Calu3 (cell line): ENCODE results near the gene CPEB4. TPM values are rescaled to one million over a fixed set of nuclear protein-coding genes. Genes with fewer than 3 reads are reported as not detected.

ENCODE experiments used
- BruUV-seq: library from RNA; stranded (reverse); fragments of 400-500 nt; replicated peaks from 2 replicates; lab custom pipeline; 2021; lab: Mats Ljungman, UMichigan
- CTCF ChIA-PET: fragments of 300-600 bp; sonication (Branson Sonifier 250); formaldehyde crosslinking; loops from one replicate; lab custom pipeline; 2022; ENCODE audit warnings: antibody characterized with exemption; lab: Charles Lee
- DNase-seq: peaks from one replicate; pipeline ENCODE4 v3.0.0; 2022
- H3K27ac Mint-ChIP-seq: one replicate; pipeline ENCODE4 v1.8.0; 2022; ENCODE audit warnings: mixed read lengths; ENCODE audit not compliant: unreplicated experiment
- H3K27me3 Mint-ChIP-seq: one replicate; pipeline ENCODE4 v1.8.0; 2022; ENCODE audit warnings: mixed read lengths; ENCODE audit not compliant: unreplicated experiment
- H3K36me3 Mint-ChIP-seq: one replicate; pipeline ENCODE4 v1.8.0; 2022; ENCODE audit warnings: mild to moderate bottlenecking, moderate library complexity, mixed read lengths; ENCODE audit not compliant: insufficient read depth, unreplicated experiment
- H3K4me1 Mint-ChIP-seq: one replicate; pipeline ENCODE4 v1.8.0; 2022; ENCODE audit warnings: mild to moderate bottlenecking, low read depth, mixed read lengths; ENCODE audit not compliant: unreplicated experiment
- H3K4me3 Mint-ChIP-seq: one replicate; pipeline ENCODE4 v1.8.0; 2022; ENCODE audit warnings: mild to moderate bottlenecking, low read depth, moderate library complexity, mixed read lengths; ENCODE audit not compliant: unreplicated experiment
- H3K9me3 Mint-ChIP-seq: one replicate; pipeline ENCODE4 v1.8.0; 2022; ENCODE audit warnings: low read depth, mixed read lengths; ENCODE audit not compliant: unreplicated experiment
- CTCF ChIP-seq: fragments of 200-600 bp; IDR thresholded peaks from one replicate; pipeline ENCODE4 v1.8.0; 2022; ENCODE audit warnings: antibody characterized with exemption; ENCODE audit not compliant: unreplicated experiment
- intact Hi-C: fragments of 100-400 bp; cut with micrococcal nuclease; formaldehyde crosslinking; loops from one replicate; pipeline ENCODE4 v1.10.0; 2022; ENCODE audit not compliant: unreplicated experiment
- total RNA-seq: library from RNA; stranded (reverse); gene quantifications from 2 replicates; pipeline ENCODE4 v1.2.3, GENCODE V29; 2022

CPEB4 gene
- total RNA-seq, 1 experiment from 2014 or later: 30.8 TPM

GRCh38 chr5:173895401-173896165, 7.4 kb downstream of the CPEB4 start:
- no peak for DNase-seq
- Mint-ChIP-seq H3K9me3 (no peaks in the 10 kb centered on the region), H3K27me3 (no peaks in the 10 kb centered on the region), H3K36me3 (peaks cover 11% of the 10 kb centered on the region), H3K4me1 (peaks cover 28% of the 10 kb centered on the region), H3K27ac (no peak overlapping the region), H3K4me3 (no peak overlapping the region)
- no TSS peak for BruUV-seq
- no peak for TF ChIP-seq CTCF
- intact Hi-C loops: no loop called here
- CTCF ChIA-PET: interaction anchor here (0.6 kb wide), 1 partner anchor 35 kb away, joined by 3 read pairs; no protein-coding TSS in a partner anchor

GRCh38 chr5:173896631-173897030, 8.5 kb downstream of the CPEB4 start:
- H3K9me3 Mint-ChIP-seq: no peaks in the 10 kb centered on the region
- peaks cover under 1% of the 10 kb centered on the region for H3K36me3 Mint-ChIP-seq
- no peak for DNase-seq
- no peak for TF ChIP-seq CTCF
- CTCF ChIA-PET: interaction anchor here (0.6 to 1.4 kb wide), 2 partner anchors 28 to 34 kb away, joined by 3 read pairs; no protein-coding TSS in a partner anchor
- H3K27ac Mint-ChIP-seq: no peak overlapping the region
- BruUV-seq: no TSS peak
- intact Hi-C loops: no loop called here
- H3K4me1 Mint-ChIP-seq: peaks cover 18% of the 10 kb centered on the region
- H3K27me3 Mint-ChIP-seq: no peaks in the 10 kb centered on the region
- H3K4me3 Mint-ChIP-seq: no peak overlapping the region

DNA sequence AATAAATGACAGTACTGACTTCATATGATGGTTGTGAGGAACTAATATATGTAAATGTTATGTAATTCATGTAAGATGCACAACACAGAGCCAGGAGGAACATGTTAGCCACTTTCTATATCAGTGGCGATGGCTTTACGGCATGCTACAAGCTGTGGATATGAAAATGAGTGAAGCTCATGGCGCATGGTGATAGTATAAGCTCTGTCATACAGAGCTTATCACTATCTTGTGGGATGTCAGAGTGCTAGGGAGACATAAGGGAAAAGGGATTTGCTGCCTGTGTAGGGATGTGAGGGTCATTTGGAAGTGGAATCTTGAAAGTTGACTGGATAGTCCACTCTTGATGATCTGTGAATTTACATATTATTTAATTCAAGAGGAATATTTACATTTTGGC, 13.6 kb downstream of the CPEB4 start:
- H3K27me3 Mint-ChIP-seq: no peaks in the 10 kb centered on the region
- H3K4me3 Mint-ChIP-seq: no peak overlapping the region
- CTCF ChIA-PET: no interaction called here
- intact Hi-C loops: no loop called here
- BruUV-seq: no TSS peak
- no peaks in the 10 kb centered on the region for H3K36me3 Mint-ChIP-seq
- no peak for TF ChIP-seq CTCF
- no peak overlapping the region for H3K27ac Mint-ChIP-seq
- DNase-seq: no peak
- no peaks in the 10 kb centered on the region for H3K4me1 Mint-ChIP-seq
- H3K9me3 Mint-ChIP-seq: no peaks in the 10 kb centered on the region

DNA sequence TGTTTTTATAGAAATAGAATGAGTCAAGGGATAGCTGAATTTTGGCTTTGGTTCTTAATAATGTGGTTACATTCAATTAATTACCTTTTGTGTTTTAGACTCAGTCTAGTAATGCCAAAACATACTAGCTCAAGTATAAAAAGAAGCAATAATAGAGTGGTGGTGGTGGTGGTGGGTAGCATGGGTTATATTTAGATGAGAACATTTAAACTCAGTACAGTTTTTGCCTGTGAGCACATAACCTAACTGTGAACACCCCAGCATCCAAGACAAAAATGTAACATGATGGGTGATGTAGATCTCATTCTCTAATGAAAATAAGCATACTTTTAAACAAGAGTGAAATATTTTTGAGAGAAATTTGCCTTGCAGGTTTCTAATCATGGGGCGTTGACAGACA, 14.2 kb downstream of the CPEB4 start:
- no peak for TF ChIP-seq CTCF
- intact Hi-C loops: no loop called here
- no TSS peak for BruUV-seq
- no peak overlapping the region for H3K27ac Mint-ChIP-seq
- no peaks in the 10 kb centered on the region for H3K27me3 Mint-ChIP-seq
- no peak for DNase-seq
- H3K4me3 Mint-ChIP-seq: no peak overlapping the region
- no peaks in the 10 kb centered on the region for H3K36me3 Mint-ChIP-seq
- H3K9me3 Mint-ChIP-seq: no peaks in the 10 kb centered on the region
- peaks cover 1% of the 10 kb centered on the region for H3K4me1 Mint-ChIP-seq
- CTCF ChIA-PET: no interaction called here
